Measurements from ENCODE around the gene XK.

Gene XK

DNA sequence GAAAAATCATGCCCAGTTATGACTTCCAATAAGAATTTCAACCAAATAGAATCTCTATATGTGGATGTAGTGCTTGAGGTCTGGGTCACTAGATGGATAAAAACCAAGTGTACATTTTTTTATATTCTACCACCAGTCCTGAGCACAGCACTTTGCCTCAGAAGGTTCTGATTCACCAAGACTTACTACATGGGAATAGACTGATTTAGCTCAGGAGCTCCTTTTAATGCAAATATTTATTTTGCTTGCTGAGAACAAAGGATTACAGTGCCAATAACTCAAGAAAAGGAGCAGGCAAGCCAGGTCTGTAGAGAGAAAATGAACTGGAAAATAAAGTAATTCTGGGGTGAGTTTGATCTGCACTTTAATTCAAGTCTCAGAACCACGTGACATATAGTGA is 6.4 kb upstream of the XK start:
- no peak for DNase-seq

DNA sequence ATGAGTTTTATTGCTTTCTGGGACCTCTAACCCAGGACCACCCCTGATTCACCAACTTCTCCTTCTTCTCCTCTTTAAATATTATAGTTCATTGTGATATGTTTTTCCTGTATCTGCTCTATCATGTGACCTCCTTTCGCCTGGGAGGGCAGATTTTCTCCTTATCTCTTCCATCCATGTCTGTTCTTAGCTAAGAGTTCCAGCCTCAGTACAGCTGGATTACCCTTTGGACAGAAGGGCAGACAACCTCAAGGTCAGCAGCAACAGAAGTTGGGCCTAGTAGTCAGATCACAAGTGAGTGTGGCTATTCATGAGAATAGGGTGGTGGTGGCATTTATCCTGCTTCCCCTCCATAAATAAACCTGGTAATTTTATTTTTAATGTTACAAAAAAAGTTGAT is 5.7 kb upstream of the XK start:
- DNase-seq, result no peak

DNA sequence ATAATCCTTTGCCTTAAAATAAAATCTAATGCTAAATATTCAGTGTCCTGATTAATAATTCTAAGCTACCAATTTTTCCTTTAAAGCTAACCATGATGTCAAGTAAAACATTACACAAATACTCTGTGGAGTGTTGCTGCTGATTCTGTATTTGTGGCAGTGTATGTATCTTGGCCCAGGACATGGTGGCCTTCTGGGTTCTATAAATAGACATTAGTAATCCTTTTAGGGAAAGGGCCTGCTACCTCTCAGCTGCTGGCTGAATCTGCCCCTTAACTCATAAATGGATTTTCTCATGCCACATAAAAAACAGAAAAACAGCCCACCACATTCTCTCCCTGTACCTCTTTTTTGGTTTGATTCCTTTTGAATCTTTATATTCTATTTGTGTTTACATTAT is 1.2 kb upstream of the XK start:
- no peak for DNase-seq

DNA sequence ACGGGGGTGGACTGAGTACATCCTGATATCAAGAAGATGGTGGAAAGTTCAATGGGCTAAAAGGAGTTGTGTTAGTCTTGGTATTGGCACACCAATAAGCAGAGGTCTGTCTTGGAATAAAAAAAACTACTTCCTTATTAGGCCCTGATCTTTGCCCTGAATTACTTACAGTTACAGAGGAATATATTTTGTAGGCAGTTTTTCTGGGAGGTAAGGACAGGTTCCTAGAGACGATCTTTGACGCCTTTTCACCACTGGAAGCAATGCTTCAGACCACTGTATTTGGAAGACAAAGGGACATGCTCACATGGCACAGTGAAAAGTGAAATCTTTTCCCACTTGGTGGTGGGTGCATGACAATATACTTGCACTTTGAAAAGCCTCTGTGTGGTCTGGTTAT is 618 bp upstream of the XK start:
- no peak for DNase-seq

DNA sequence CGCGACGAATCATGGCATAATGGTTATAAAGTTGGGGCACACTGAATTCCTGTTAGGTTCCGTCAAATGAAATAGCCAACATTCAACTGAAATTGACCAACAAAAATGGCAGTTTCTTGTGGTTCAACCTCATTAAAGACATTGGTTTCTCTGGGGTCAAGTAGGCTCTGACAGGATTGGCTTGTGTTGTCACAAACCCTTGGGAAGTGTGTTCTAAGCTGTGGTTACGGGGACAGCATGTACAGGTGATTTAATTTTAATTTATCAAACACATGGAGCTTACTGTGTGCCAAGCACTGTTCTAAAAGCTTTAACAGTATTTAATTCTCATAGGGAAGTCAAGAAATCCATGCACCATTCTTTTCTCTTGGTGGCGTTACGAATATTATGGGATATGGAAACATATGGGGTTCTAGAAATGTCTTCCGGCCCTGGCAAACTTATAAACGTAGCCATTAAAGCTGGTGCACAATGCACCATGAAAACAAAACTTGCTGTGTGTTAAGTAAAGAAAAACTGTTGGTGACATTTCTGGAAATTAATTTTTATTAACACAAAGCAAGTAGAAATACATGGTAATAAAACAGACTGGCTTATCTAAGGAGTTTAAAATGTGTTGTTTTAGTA is 891 bp downstream of the XK start:
- no peak for DNase-seq

DNA sequence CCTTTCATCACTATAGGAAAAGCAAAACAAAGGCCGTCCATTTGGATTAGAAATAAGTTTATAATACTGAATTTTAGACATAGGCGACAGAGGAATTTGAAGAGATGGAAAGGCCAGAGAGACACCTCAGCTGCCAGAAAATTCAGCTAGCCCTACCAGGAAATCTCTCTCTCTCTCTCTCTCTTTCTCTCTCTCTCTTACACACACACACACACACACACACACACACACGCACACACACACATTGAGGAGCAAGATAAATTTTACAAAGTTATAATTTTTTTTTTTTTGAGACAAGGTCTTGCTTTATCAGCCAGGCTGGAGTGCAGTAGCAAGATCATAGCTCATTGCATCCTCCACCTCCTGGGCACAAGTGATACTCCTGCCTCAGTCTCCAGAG is 1.4 kb downstream of the XK start:
- no peak for DNase-seq

DNA sequence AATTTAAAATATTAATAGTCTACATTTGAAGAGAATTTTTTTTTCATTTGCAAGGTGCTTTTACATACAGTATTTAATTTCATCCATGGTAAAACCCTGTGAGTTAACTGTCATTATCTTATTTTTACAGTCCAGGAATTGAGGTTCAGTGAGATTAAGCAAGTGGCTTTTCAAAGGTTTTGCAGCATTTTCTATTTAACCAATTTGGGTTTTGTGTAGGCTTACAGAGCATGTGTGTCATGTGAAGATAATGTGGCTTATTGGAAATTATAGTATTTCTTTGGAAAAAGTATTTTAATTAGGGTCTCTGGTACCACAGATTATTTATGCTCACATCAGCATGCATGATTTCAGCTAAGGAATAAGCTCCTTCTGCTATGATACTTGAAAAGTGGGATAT is 4.5 kb downstream of the XK start:
- no peak for DNase-seq

DNA sequence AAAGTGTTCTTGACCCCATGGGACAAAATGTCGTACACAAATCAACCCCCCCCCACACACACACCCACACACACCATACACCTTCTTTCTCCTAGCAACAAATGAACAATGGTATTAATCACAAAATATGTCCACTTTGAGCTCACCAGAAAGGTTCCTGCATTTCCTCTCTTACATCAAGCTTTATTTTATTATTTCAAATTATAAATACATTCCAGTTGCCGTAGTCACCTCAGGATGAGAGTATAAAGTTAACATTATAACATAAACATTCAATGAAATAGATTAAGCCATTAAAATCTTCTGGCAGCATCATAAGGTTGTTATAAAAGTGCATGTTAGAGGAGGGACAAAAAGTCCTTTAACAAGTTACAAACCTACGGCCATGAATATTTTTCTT is 7.3 kb downstream of the XK start:
- peak; percentile 39 for DNase-seq

DNA sequence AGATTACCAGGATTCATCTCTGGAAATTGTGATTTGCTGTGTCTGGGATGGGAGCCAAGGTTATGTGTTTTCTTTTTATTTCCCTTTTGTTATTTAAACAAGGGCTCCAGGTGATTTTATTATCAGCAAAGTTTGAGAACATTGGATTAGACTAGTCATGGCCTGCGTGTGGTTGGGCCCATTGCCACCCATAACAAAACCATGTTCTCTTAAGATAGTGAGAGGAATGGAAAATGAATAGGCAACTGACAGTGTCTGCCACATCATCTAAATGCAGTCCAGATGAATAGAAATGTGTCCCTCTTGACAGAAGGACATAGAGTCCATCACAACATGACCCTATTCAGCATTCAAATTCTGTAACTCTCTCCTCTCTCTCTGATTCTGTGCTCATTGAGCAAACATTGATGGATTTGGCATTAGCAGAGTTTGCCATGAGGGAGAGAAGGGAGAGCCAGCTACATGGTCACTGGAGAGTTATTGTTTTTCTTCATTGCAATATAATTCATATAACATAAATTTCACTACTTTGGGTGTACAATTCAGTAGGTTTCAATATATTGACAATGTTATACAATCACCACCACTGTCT is 11.7 kb downstream of the XK start:
- no peak for DNase-seq

DNA sequence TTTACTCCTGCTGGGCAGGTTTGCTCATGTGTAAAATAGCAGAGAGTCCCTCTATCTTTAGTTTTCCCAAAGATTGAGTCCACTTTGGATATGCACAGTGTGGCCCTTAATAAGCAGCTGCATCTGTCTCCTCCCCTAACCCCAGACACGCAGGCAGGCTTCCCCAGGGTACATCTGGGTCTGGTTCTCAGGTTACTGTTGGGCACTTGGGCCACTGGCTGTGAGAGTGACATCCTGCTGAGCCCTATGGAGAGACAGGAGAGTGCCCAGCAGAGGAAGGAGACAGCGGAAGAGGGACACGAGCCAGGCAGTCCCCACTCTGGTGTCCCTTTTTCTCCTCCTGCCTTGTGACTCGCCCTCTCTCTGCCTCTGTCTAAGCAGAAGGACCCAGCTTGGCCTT is 16.0 kb downstream of the XK start:
- DNase-seq, result no peak

DNA sequence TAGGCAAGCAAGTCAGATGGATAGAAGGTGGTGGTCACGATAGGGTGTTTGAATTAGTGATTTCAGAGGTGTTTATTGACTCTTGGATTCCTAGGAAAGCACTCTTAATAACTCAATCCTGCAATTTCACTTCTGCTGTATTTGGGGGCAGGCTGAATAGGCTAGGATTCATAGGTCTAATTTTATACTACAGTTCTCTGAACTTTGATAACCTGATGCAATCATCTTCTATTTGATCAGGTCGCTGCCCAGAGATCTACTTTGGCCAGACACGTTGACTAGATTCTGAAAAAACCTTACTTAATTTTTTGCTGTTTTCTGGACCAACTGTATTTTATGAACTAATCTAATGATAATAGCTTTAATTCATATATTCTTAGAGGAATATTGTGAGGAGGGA is 26.4 kb downstream of the XK start:
- no peak for DNase-seq

DNA sequence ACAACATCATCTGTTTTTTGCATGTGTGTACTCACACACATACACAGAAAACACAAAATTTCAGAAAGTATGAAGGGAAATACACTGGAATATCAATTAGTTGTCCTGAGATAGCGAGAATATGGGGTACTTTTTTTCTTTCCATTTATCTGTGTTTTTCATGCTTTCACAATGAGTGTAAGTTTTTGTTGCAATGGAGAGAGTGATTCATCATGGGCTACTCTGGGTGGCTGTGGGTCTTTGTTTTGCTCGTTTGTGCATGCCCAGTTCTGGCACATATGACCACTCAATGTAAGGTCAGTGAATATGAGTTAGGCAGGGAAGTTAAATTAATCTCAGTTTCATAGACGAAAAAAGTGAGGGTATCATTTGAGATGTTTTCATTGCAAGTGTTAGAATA is 26.9 kb downstream of the XK start:
- no peak for DNase-seq

DNA sequence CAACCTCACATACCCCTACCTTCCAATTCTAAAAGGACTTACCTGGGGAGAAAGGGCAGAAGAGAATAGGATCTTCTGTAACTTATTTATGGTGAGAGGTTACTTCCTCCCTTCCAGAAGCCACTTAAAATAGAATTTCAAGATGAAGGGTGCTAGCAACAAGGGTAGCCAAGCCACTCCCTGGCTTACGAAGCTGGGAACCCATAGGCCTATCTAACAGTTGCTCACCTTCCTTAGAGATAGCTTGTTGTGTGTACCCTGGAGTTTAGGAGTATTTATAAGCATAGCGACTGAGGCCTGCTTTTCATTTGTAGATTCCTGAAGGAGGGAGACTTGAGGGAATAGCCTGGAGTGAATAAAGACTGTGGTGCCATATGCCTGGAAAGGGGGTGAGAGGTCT is 28.9 kb downstream of the XK start:
- DNase-seq, result no peak

DNA sequence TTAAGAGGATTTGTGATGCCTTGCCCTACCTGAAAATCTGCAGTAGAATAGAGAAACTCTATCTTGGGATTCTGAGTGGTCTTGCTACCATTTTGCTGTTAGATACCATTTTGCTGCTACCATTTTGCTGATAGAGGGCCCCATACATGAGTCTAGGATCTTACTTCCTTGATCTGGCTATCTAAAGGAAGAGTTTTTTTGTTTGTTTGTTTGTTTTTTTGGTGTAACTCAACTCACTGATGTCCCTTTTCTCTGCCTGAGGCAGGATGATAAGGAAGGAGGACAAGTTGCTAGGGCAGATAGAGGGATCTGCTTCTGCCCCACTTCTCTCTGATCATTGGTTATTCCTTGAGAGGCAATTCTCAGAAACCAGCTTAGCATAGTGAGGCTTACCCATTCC is 31.0 kb downstream of the XK start:
- DNase-seq, result no peak

DNA sequence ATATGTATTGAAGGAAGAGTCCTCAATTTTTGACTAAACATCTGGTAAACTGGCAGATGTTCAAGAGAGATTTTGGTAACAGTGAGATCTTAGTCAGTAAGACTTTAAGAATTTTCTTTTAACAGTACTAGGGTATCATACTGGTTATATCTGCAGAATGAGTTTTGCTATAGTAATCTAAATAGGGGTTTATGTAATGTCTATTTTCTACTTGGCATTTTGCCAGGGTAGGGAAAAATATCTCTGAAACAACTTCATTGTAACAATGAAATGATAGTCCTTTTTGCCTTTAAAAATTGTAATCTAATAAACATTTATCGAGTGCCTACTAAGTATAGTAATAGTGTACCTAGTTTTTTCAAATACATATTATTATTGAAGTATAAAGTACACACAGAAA is 32.1 kb downstream of the XK start:
- DNase-seq, result no peak

DNA sequence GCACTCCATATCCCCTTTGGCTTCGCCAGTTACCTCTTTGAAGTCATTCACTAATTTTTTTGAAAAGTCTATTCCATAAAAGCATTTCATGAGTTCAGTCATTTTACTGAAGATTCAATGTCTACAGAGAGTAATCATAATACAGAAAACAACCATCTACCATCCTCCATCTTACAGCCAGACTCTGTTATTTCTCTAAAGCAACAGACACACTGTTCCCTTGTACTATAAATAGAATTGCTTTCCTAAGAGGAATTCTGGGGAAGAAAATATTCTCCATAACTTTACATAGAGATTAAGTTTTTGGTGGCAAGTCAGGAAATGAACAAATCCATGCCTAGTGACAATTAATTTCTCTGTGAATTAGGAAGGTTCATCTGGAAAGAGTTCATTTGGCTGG is 37.0 kb downstream of the XK start:
- no peak for DNase-seq

DNA sequence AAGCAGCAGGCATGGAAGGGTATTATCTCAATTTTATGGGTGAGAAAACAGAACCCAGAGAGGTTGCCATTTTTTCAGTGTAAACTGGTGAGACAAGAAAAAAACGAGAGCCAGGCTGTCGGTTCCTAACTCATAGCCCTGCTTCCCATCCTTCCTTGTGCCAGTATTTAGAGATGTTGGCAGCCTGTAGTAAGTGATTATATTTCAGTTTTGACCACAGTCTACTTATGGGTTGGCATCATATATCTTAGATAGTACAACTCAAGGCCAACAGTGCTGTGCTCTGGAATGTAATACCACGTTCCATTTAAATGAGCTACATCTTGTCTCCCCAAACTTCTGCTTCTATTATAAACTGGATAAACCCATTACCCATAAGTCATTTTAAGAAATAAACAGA is 40.8 kb downstream of the XK start:
- no peak for DNase-seq

DNA sequence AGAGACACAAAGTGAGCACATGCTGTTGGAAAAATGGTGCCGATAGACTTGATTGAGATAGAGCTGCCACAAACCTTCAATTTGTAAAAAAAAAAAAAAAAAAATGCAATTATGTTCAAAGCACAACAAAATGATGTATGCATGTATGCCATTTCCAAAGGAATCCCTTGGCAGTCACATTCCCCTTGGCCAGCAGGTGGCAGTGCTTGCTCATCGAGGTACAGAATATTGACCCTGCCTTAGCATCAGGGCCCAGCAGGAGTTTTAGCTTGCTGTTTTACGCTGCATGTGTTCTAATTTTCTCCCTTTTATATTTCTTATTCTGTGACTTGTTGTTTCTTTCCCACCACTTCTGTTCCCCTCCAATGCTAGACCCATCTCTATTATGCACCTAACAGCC is 59.8 kb downstream of the XK start:
- DNase-seq, result peak; percentile 59

DNA sequence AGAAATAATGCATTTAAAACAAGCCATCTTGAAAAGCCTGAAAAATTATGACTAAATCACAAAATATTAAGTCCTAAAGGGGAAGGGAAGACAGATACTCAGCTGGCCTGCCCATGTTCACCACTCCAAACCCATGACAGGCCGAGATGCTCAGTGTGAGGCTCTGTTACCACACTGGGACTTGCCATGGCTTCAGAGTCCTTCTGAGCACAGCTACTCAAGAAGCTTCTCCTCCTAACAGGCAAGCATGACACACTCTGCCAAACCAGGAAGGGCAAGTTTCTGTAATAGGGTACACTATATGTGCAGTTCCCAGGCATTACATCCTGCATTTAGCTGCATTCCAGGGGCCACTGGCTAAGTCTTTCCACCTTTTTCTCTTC is 60.2 kb downstream of the XK start:
- DNase-seq, result no peak

DNA sequence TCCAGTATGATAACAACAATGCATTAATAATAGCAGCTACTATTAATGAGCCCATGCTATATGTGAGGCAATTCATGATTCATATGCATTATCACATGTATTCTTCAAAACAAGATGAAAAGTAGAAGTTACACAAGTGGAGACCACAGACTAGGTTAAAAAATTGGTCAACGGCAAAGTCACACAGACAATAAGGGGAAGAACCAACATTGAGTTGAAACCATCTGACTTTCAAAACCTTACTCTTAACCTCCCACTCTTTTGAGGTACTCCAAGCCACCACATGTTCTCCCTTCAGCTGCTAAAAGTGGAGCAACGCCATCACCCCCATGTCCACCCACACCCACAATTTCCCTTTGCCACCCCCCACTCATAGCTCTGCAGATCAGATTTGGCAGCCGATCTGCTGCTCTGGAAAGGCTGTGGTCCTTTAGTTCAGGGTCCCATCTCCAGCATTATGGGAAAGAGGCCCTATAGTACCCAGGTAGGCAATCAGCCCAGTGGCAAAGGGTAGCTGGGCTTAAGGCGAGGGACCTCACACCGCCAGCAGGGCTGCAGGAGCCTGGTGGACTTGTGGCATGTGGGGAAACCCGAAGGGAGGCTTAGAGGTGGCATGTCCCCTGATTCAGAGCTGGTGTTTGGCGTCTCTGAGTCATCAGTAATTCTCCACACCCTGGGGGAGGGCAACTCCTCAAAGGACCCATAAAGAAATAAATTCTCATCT is 60.8 kb downstream of the XK start:
- peak; percentile 25 for DNase-seq

DNA sequence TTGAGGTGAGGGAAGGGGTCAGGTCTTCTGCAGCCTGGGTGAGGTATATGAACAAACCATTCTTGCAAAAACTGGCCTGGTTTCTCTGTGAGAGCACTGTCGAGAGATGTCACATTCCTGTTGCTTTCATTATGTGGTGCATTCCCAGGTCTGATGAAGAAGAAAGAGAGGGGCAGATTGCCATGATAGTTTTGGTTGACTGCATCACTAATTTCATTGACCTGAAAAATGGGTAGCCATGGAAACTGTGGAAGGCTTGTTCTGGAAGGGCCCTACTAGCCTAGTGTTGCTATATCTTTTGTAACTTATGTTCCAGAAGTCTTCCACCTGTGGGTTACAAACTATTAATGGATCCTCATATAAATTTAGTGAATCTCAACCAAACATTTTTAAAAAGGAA is 61.4 kb downstream of the XK start:
- DNase-seq, result no peak

DNA sequence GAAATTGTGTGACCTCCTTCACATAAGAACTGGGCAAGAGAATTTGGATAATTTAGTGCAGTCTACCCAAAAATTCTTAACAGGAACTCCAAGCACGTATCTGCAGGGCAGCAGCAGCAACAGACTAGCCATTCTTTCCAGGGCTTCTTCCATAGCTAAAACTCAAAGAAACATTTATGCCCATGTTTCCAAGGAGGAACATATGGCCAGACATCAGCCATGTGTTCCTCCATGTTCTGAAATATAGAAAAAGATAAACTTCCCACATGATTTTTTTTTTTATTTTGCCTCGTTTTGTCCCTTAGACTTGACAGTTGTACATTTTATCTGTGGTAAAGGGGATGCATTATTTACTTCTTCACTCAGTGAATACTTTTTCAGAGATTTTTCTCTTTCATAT is 66.7 kb downstream of the XK start:
- no peak for DNase-seq

DNA sequence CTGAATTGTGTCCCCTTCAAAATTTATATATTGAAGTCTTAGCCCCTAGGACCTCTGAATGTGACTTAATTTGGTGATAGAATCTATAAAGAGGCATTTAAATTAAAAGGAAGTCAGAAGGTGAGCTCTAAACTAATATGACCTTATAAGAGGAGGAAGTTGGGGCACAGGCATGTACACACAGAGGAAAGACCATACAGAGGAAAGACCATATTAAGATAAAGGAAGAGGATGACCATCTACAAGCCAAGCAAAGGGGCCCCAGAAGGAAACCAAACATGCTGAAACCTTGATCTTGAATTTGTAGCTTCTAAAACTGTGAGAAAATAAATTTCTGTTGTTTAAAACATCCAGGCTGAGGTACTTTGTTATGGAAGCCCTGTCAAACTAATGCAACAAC is 67.3 kb downstream of the XK start:
- DNase-seq, result no peak

DNA sequence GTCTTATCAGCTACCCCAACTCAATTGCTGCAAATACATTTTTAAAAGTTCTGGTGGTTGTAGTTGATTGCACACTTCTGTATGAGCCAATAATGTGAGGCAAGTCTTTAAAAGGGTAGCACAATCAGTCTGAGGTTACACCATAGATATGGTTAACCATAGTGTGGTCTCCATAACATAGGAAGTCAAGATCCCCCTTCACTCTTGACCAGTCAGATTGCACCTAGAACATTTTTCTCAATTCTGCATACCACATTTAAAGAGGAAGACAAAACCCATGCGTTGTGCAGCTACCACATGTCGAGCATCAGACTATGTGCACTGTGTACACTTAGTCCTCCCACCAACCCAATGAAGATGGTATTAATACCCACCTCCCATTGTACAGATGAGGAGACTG is 67.8 kb downstream of the XK start:
- no peak for DNase-seq

DNA sequence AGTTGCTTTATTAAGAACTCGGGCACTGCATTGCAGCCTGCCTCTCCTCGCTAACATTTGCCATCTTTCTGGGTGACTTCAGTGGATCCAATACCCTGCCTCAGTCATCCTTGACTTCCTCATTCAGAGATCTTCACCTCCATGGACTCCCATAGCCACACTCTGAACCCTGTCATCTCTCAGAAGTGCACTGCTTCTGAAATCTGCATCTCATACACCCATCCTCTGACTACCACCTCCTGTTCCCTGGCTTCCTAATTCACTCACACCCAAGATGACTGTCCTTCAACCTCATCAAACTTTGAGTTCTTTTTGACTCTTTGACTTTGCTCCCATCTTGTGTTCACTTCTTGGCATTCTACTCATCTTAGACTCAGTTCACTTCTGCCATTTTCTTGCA is 68.9 kb downstream of the XK start:
- no peak for DNase-seq

Measured in fibroblast of skin of back (primary cell).